GM18519 (cell line): ENCODE data around the gene MTCL1.

Experiments used
- ATAC-seq: cut with Tn5 transposase; IDR thresholded peaks from one replicate; pipeline ENCODE4 v1.9.1; 2021; ENCODE audit warnings: mild to moderate bottlenecking, moderate library complexity; ENCODE audit not compliant: unreplicated experiment, low FRiP score

The MTCL1 gene

DNA sequence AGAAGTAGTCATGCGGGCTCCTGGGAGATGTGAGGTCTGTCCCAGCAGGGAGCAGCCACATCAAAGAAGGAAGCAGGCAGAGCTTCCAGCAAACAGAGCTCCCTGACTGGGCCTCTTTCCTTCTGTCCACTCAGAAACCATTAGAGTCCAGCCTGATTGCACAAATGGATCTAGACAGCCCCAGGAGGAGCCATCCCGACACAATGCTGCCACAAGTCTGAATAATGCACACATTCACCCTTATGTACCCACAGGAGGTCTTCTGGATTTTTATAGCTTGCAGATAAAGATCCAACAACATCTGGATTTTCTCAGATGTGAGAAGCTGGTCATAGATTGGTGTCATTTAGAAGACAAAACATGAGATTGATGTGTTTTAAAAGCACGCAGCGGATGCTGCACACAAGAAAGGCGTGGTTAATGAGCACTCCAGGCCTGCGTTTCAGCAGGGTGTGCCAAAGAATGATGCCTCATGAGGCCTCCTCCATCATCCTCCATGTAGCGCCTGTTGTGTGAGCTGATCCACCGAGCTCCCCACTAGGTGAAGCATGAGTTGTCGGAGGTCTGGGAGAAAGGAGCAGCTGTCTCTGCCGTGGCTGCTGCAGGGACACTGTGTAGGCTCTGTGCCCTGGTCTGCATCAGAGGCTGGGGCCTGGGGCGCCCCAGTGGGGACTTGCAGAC, 60.6 kb downstream of the MTCL1 start:
- ATAC-seq: no peak

DNA sequence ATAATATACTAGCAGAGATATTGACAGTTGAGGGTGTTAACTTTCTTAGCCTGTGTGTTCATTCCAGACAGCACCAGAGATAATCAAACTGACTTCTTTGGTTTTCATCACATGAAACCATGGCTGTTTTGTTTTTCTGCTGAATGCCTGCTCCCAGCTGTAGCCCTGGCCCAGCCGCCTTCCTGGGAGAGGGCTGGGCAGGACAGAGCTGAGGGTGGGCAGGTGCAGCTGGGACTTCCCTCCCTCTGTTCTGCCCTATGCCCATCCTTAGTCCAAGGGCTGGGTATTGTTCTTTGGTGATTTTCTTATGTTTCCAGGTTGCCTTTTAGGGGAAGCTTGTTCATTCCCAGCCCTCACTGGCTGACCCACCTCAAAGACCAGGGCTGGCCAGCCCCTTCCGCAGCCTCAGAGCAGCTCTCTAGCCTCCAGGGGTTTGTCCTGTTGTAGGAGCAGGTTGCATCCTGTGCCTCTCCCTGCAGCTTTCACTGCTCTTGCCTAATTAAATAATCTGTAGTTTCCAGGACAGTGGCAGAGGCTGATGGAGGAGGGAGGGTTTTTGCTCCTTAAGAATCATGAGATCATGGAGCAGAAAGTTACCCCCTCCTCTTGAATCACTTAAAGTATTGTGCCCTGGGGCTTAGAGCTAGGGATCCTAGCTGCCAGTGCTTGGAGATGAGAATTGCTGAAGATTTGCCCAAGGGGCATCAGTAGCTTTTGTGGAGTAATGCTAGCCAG, 61.4 kb downstream of the MTCL1 start:
- no peak for ATAC-seq

DNA sequence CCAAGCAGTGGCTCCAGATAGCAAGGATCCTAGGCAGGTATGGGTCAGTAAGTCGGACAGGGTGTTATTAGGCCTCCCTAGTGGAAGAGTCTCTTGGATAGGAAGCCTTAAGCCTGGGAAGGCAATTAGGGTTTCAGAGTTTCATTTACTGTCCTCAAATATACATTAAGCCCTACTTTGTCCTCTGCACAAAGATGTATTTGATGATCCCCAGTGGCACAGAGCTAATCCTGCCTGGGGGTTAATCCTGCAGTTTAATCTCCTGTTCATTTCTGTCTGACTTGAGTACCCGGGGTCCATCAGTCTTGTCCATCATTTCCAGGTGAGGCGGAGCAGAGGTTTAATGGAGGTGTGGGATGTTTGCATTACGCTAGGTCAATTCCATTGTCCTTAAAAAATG, 62.0 kb downstream of the MTCL1 start:
- ATAC-seq: no peak

DNA sequence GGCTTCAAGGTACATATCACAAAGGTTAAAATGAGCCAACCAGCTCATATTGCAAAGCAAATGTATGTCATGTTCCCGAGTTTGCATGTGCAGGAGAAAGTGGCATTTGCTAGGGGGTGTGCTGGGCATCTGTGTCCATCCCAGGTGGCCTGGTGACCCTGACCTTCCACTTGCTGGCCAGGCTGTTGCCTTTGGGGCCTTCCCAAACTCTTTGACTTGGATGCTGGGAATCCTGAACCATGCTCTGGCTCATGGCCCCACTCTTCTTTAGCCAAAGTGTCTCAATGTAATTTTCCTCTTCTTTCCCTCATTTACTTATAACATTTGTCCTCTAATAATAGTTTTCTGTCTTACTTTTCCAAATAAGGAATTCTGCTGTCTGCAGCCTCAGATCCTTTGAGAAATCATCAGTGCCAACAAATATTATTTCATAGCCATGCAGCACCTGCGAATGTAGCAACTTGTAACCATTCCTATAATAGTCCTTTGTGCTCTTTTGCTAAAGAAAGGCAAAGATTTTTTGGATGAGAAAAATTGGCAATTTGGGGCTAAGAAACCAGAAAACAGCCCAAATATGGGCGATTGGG, 64.2 kb downstream of the MTCL1 start:
- ATAC-seq: no peak

DNA sequence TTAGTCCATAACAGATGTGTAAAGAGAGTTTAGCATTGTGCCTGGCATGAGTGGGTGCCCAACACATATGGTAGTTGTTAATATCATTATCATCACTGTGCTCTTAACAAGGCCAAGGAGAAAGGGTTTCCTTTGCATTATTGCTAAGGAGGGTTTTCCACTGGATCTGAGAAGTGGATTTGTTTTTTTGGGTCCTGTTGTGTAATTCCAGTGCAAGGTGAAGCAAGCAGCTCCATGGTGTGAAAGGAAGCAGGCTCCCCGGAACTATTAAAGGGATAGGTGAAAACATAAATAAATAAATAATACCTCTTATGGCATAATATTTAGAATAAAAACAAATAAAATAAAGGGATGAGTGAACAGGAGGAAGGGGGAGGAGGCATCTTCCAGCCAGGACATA, 65.3 kb downstream of the MTCL1 start:
- no peak for ATAC-seq

DNA sequence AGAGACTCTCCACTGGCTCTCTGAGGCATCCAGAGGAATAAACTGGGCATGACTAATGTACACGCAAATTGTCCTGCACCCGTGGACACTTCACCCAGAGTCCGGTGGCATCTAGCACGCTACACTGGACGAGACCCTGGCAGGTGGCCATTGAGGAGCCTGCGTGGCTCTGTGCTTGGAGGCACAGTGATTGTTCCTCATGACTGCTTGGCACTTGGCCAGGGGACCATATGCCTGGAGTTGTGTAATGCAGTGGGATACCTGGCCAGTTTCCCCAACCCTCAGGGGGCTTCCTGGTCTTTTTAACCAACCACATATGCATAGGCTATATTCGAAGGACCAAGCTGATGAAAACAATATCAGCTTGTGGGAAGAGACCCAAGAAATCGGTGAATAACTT, 66.6 kb downstream of the MTCL1 start:
- no peak for ATAC-seq

DNA sequence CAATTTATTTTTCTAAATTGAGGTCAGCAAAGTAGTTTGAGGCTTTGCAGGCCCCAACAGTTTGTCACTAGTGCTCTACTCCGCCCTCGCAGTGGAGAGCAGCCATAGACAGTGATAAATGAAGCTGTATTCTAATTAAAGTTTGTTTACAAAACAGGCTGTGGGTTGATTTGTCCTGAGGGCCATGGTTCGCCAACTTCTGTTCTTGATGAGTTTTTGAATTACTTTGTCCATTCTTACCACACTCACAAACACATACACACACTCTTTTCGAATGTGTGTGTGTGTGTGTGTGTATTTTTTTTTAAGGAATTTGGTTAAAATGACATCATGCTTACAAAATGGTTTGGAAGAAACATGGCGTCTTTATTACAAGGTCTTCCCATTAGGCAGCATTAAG, 68.6 kb downstream of the MTCL1 start:
- ATAC-seq: no peak

DNA sequence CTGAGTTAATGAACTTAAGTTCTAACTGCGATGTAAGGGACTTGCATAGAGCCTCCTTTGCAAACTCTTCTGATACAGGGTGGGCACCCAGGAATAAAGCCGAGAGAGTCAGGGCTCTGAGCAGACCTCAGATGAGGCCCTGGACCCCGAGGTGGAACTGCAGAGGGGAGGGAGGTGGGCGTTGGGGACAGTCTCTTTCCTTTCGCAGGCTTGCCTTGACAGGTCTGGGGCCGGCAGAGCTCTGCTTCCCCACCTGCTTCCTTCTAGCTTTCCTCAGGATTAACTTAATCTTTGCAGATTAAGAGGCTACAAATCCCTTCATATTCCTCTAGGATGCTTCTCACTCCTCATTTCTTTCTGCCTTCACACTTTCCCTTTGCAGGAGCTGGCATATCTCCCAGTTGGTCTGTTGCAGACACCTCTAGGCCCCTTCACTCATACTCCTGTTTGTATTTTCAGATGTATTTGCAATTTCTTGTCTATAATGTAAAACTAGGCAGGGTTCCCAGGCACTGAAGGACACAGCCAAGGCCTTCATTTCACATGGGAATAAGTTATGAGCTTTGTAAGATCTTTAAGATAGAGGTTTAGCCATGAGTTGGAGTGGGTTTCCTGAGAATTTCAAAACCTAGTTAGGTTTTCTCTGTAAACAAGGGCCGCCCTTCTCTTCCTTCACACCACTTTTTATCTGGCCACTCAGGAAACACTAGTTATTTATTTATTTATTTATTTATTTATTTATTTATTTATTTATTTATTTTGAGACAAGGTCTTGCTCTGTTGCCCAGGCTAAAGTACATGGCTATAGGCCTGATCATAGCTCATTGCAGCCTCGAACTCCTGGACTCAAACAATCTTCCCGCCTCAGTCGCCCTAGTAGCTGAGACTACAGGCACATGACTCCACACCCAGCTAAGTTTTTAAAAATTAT, 70.9 kb downstream of the MTCL1 start:
- no peak for ATAC-seq

DNA sequence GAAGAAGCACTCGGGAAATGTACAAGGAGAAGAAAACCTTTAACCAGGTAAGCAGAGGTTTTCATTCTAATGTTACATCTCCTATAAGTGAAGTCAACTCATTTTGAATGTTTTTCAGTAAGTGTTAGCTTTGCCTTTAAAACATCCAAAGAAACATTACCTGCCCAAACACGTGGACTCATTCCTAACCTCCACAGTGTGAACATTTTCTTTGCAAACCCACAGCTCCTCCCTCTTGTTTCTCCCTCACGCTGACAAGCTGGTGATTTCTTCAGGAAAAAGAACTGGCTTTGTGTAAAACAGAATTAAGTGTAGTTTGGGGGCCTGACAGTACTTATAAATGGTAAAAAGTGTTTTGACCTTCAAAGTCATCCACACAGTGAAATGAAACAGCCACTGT, 72.5 kb downstream of the MTCL1 start:
- no peak for ATAC-seq

DNA sequence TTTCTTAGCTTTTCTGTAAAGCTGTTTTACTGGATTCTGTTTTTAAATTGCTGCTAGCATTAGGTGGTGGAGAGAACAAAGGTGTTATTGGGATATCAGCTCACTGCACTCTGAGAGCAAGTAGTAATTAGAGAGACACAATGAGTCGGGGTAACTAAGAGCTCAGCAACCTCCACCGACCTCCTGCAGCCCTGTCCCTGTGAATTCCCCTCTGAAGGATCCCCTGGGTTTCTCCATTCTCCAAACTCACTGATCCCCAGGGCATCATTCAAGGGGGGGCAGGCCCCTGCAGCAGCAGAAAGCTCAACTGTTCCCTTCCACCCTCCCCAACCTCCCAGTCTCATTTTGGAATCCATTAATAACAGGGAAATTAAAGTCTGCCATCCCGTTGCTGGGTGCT, 73.0 kb downstream of the MTCL1 start:
- ATAC-seq: no peak

DNA sequence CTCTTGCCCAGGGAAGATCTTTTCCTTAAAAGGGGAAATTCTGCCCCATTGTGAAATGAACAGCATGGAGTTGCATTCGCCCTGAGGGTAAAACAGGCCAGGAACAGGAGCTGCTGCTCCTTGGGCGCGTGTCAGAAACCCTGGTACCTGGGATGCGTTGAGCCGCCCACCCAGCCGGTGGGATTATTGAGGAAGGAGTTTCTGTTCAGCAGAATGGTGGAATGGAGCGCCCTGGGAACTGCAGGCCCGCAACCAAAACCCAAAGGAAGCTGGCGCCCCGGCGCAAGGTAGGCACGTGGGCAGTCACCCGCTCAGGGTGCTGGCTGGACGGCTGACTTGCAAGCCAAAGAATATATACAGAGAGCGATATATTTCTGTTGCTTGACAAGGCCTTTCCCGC, 73.5 kb downstream of the MTCL1 start:
- ATAC-seq: no peak

DNA sequence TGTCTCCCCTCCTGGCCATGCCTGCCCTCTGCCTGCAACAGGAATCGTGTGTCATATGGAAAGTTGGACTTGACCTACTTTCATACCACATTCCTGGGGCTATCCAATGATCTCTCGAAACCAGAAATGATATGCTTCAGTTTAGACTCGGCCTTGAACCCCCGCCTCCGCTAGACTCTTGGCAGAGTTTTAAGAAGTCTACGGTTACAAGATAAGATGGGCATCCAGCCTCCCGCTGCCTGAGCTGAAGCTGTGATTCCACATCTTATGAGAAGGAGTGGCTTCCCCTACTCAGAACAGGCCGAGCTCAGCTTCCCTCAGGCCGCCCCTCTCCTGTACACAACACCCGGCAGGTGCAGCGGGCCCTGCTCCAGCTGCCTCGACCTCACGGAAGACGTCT, 73.9 kb downstream of the MTCL1 start:
- ATAC-seq: no peak

DNA sequence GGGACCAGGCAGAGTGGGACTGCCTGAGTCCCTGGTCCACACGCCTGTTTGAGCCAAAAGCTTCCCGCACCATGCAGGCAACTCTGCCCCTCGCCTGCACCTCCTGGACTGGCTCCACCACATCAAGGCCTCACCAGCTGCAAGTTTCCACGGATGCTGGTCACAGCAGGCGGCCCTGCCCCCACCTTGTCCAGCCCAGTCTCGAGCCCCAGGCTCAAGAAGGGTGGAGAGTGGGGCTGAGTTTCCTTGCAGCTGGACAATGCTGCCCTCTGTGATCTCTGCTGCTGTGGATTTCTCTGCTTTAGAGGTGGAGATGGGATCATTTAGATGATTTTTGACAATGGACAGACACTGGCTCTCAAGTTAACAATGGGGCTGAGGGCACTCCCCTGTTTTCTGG, 74.9 kb downstream of the MTCL1 start:
- ATAC-seq: no peak

DNA sequence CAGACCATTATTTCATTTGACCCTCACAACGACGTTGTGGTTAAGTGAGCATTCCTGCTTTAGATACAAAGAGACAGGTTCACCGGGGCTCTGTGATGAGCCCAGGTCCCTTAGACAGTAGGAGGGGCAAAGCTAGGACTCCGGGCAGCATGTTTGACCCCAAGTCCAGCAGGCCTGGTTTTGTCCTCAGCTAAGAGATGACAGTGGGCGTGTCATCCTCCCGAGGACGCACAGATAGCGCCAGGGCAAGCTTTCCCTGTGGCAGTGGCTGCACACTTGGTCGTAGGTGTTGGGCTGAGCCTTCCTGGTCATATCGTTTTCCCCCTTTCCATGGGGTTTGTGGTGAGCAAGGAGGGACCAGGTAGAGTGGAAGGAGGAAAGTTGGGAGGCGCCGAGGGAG, 76.3 kb downstream of the MTCL1 start:
- no peak for ATAC-seq

DNA sequence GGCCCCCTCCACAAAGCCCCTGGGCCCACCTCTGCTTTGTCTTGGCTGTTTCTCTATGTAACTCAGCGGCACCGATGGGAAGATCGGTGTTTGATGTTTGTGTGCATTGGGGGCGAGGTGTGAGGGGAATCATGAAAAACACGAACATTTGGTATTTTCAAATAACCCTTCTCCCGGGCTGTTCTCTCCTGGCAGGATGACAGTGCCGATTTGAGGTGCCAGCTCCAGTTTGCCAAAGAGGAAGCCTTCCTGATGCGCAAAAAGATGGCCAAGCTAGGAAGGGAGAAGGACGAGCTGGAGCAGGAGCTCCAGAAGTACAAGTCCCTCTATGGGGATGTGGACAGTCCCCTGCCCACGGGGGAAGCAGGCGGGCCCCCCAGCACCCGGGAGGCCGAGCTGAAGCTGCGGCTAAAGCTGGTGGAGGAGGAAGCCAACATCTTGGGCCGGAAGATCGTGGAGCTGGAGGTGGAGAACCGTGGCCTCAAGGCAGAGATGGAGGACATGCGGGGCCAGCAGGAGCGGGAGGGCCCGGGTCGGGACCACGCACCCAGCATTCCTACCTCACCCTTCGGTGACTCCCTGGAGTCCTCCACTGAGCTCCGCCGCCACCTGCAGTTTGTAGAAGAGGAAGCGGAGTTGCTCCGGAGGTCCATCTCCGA, 78.1 kb downstream of the MTCL1 start:
- no peak for ATAC-seq

DNA sequence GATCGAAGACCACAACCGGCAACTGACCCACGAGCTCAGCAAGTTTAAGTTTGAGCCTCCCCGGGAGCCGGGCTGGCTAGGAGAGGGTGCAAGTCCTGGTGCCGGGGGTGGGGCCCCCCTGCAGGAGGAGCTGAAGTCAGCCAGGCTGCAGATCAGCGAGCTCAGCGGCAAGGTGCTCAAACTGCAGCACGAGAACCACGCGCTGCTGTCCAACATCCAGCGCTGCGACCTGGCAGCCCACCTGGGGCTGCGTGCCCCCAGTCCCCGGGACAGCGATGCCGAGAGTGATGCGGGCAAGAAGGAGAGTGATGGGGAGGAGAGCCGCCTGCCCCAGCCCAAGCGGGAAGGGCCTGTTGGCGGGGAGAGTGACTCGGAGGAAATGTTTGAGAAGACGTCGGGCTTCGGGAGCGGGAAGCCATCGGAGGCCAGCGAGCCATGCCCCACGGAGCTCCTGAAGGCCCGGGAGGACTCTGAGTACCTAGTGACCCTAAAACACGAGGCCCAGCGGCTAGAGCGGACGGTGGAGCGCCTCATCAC, 78.7 kb downstream of the MTCL1 start:
- no peak for ATAC-seq

DNA sequence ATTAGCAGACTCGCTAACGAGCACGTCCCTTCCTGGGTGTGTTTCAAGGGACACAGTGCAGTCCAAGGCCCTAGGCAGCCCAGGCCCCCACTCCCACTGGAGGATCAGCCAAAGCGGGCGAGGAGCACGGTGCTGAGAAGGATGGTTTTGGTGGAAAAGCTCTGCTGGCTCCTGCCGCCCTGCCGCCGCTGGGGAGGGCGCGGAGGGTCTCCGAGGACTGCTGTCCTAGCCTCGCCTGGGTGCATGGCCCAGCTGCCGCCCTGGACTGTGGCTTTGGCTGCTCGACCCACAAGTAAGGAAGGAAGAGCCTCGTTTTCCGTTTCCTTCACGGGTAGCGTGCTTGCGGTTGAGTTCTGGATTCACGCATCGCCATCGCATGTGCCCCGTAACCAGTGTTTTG, 79.9 kb downstream of the MTCL1 start:
- ATAC-seq: no peak

DNA sequence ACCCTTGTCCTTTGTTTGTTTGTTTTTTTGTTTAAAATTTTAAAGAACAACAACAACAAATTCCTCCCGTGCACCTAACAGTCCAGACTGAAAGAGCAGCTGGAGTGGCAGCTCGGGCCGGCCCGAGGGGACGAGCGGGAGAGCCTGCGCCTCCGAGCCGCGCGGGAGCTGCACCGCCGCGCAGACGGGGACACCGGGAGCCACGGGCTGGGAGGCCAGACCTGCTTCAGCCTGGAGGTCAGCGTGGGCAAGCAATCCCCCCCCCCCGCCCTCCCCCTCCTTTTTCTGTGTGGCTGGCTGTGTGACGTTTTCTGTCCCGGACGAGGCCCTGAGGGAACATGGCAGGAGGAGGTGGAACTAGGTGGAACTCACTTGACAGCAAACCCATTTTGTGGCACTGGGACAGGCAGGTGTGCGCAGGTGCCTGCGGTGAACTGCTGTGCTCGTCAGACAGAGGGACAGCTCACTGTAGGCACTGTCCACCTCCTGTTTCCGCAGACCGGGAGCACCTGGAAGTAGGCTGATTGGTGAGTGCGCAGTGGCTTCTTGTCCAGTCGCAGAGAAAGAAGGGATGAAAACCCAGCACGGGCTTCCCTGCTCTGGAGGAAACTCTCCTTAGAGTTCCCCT, 80.6 kb downstream of the MTCL1 start:
- no peak for ATAC-seq

DNA sequence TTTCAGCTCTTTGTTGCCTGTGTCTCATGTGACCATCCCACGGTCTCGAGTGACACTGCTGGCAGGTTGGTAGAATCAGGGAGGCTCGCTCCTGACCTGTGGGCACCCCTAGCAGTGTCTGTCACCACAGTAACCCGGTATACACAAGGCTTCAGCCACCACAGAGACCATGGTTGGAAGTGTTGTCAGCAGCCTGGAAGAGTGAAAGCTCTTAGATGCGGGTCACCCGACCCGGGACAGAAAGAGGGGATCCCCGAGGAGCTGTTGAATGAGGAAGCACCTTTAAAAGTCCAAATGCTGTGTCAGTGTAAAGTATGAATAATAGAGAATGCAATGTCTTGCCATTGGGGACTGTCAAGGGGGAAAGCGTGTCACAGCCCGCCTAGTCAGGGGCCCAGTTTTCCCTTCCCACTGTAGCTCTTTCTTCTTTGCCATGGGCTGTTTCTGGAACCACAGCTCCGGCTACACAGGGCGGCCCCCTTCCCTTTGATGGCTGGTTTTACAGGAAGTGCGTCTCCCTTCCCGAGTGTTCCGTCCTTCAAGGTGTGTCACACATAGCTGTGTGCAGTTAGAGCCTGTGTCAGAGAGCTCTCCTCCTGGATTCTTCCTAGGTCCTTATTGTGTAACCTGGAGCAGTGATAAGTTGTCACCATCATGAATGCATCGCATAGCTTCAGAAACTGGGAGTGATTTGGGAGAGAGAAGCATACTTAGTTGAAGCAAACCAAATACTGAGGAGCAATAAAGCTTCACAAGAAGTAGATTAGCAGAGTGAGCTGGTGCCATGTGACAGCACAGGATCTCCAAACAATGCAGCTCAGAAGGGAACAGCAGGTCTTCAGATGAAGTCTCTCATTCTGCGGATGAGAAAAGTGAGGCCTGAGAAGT, 81.4 kb downstream of the MTCL1 start:
- no peak for ATAC-seq
